HL-60/S4 treated with retinoic acid at 250 ng/mL for 4 days and 3 days (cell line): Measurements from ENCODE around the gene FN3KRP.

Experiments
- in situ Hi-C: fragments of 300-500 bp; cut with MboI; formaldehyde crosslinking; loops from 2 replicates; pipeline ENCODE4 v1.7.0; 2022; ENCODE audit warnings: low sequenced_read_pairs

The FN3KRP gene

DNA sequence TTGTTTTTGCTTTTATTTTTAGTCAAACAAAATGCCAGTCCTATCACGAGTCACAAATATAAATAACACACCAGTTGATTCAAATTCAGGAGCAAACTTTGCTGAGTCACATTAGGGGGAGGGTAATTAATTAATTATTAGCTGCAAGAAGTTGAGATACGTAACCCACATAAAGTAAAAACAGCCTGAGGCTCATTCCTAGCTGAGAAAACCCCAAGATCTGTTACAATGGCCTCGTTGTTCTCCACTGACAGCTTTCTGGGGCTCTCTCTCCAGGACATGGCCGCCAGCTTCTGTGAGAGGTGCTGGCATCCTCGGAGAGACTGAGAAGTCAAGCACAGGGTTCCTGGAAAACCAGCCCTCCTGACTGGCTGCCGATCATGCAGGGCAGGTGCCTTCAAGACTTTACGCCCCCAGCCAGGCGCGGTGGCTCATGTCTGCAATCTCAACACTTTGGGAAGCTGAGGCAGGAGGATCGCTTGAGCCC lies 29.1 kb upstream of the FN3KRP start:
- in situ Hi-C loops, result no loop called here

DNA sequence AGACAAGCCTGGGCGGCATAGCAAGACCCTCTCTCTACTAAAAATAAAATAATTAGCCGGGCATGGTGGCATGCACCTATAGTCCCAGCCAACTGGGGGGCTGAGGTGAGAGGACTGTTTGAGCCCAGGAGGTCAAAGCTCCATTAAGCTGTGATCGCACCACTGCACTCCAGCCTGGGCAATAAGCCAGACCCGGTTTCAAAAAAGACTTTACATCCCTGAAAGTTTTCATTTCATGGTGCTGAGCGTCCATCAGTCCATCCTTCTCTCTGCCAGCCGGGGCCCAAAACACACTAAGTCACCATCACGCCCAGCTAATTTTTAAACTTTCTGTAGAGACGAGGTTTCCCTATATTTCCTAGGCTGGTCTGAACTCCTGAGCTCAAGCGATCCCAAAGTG lies 28.6 kb upstream of the FN3KRP start:
- in situ Hi-C loops, result no loop called here

DNA sequence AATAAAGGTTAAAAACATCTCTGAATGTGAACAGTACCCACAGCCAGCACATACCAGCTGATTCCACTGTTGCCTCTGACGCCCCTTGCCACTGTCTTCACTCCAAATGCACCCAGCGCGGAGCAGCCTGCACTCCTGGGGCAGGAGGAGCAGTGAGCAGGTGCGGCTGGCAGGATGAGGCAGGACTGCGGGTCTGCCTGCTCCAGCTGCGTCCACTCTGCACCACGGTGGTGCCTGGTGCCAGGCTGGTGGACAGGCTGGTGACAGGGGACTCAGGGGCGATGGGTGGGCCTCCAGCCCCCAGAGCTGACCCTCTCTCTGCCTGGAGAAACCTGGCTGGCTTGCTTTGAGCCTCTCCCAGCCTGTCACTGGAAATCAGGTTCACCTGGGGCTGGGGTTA lies 27.4 kb upstream of the FN3KRP start:
- in situ Hi-C loops, result no loop called here

DNA sequence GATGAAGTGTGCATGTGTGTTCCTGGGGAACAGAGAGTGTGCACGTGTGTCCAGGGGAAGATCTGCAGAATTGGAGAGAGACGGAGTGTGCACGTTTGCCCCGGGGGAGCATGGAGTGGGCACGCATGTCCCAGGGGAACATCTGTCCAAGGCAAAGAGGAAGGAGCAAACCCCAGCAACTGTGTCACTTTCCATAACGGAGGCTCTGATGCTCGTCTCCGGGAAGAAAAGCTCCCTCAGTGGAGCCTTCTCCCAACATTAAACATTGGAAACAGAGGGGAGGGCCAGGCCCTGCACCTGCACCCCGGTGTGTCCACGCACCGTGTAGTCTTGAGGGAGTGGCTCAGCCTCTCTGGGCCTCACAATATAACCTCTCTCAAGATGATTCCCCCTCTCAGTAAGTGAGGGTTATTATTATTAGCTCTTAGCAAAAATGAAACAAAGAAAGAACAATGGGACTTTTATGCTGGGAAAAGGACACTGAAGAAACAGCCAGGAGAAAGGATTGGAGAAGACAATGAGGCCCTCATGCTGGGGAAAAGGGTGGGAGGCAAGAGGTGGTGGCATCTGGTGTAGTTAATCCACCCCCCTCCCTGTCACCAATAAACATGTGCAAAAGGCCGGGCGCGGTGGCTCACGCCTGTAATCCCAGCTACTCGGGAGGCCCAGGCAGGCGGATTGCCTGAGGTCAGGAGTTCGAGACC lies 25.6 kb upstream of the FN3KRP start:
- in situ Hi-C loops, result no loop called here

DNA sequence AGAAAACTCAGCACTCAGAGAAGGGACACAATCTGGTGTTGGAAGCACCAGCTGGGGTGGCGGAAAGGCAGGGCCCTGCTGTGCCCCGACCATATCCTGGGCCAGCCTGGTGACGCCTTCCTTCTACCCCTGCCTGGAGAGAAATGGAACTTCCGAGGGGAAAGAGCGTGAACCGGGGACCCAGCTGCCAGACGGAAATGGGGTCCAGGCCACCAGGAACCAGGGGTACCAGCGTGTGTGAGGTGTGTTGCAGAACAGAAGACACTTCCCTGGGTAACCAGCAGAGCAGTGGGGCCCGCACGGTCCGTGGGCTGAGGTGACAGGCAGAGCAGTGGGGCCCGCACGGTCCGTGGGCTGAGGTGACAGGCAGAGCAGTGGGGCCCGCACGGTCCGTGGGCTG lies 24.8 kb upstream of the FN3KRP start:
- in situ Hi-C loops, result no loop called here

DNA sequence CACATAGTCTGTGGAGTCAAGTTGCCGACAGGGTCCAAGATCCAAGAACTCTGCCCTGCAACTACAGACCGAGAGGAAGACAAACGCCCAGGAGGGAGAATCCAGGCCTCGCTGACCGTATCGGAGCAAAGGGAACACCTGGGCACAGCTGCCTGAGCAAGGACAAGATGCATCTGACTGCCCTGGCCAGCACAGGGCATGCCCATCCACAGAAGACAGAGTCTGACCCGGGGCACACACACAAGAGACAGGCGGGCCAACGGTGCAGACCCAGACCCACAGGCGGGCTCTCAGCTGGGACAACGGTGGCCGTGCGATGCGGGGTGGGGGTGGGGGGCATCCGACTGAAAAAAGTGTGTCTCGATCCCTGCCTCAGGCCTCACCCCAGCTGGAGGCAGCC lies 24.2 kb upstream of the FN3KRP start:
- in situ Hi-C loops, result no loop called here

DNA sequence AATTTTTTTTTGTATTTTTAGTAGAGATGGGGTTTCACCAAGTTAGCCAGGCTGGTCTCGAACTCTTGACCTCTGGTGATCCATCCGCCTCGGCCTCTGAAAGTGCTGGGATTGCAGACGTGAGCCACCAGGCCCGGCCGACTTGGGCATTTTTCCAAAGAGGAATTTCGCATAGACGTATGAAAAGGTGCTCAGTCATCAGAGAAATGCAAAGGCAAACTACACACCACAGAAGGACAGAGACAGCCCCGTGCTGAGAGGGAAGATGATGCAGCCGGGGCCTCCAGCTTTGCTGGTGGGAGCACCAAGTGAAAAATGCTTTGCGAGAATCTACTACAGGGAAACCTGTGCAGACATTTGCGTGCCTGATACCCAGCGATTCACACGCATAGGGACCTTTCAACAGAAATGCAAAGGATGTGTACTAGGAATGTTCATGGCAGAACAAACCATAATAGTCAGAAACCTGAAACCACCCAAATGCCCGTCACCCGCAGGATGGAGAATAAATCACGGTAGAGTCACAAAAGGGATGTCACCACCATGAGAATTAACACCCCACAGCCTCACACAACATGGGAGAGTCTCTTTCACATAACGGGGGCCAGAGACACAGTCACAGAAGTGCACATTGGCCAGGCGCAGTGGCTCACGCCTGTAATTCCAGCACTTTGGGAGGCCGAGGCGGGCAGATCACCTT lies 23.2 kb upstream of the FN3KRP start:
- in situ Hi-C loops, result no loop called here

DNA sequence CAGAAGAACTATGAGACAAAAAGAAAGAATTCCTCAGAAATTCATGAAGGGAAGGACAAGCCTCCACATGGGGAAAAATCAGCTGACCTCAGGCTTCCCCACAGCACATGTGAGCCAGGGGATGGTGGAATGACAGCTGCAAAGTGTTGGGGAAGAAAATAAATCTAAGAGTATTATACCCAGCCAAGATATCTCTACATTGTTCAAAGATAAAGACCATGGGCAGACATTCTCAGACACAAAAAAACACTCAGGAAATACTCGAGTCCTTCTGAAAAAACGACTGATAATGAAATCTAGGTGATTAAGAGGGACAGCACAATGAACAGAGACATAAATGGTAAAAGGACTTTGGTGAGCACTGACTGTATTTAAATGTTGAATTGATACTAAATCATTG lies 21.9 kb upstream of the FN3KRP start:
- in situ Hi-C loops, result no loop called here

DNA sequence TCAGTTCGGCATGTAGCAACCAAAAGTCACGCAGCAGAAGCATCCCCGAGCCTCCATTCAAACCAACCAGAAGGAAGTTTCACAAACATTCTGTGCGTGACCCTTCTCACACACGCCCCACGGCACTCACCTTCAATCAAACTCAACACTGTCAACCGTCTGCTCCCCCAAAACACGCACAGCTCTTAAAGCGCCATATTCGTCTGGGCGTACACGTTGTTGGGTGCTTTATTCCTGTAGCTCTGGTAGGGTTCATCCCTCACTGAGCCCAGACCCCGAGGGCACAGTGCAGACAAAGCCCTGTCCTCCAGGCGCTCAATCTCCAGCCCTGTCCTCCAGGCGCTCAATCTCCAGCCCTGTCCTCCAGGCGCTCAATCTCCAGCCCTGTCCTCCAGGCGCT lies 20.2 kb upstream of the FN3KRP start:
- in situ Hi-C loops, result no loop called here

DNA sequence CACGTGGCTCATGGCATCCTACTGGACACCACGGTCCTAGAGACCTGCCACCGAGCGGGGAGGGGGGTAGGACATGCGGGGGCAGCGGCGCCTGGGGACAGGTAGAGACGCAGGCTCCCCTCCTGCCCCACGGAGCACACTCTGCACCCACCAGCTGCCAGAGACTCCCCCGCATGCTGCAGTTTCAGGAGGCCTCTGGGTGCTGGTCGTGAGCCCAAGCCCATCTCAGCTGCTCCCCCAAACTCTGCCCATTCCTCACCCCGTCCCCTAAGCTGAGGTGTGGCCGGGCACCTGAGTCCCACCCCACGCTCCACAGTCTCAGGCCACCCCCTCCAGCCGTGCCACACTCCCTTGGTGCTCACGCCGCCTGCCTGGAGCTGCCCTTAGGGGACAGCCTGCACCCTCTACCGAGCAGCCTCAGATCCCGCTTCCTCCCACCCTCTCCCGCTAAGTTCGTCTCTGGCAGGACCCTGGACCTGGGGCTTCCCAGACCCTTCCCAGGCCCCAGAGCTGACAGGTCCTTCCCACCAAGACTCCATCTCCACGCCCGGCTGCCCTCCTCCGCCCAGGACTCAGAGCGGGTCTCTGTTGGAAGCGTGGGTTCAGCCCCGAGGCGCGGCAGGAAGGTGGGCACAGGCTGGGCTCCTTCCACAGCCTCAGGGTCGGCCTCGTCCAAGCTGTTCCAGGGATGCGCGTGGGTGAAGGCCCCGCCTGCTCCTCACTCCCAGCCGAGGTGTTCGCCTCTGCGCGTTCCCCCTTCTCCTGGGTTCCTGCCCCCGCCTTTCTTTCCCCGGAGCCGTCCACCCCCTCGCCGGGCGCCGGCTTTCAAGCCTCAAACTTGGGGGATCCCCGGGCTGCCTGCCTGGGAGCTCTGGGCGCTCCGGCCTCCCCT lies 19.3 kb upstream of the FN3KRP start:
- in situ Hi-C loops, result no loop called here

DNA sequence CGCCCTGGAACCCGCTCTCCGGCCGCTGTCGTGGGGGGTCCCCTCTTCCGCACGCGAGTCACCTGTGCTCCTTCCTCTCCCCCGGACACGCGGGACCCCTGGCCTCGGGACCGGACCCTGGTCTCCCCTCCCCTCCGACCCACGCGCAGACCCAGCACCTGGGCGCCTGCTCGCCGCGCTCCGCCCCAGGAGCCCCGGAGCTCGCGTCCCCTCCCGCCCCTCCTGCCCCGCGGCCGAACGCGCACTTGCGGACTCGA lies 18.8 kb upstream of the FN3KRP start:
- in situ Hi-C loops, result no loop called here

DNA sequence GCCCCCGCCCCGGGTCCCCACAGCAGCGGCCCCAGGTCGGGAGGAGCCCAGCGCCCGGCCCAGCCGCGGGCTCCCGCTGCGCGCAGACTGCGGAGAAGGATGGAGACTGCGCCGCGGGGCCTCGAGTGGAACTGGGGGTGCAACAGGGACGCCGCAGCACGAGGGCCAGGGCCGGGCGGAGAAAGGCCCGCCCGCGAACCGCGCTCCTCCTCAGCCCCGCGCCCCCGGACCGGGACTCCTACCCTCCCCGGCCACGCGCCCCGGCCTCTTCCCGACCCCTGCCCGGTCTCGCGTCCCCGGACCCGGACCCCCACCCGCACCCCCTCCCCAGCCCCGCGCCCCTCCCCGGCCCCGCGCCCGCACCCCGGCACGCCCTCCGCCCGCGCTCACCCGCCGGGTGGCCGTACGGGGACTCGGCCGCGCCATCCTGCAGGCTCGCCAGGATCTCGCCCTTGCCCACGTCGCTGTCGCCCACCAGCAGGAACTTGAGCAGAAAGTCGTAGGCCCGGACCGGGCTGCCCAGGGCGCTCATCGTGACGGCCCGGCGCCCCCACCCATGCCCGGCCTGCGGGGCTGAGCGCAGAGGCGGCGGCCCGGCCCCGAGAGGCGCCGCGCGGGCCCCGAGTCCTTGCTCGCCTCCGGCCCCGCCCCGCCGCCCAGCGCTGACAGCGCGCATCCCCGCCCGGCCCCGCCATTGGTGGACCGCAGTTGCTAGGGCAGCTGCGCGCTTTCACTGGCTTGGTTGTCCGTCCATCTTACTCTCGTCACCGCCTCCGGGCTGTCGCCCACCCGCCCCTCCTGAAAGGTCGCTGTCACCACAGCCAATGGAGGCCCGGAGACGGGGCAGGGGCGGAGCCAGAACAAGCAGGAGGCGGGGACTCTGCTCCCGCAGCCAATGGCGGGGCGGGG lies 18.2 kb upstream of the FN3KRP start, which contains the start of gene RAB40B:
TSS of gene RAB40B (minus strand) at position 634 of the 909 bp plus-strand sequence. CDS start at position 532, 102 bp downstream.
- in situ Hi-C loops, result no loop called here

DNA sequence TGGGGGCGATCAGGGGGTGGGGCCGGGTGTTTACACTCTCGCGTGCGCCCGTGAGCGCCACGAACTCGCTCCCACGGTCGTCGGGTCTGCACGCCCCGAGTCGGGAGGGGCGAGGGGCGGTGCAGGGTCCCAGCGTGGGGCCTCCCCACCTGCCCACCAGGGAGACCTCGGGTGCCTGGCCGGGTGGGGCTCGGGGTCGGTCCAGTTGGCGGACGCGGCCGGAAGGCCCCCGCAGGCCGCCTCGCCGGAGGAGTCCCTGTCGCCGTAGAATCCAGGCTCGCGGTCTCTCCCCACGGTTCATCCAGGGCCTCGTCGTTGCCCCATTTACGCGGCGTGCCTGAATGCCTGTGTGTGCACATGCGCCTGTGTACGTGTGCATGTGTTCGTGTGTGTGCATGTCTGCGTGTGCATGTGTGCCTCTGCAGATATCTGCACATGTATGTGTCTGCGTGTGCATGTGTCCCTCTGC lies 17.5 kb upstream of the FN3KRP start:
- in situ Hi-C loops, result no loop called here

DNA sequence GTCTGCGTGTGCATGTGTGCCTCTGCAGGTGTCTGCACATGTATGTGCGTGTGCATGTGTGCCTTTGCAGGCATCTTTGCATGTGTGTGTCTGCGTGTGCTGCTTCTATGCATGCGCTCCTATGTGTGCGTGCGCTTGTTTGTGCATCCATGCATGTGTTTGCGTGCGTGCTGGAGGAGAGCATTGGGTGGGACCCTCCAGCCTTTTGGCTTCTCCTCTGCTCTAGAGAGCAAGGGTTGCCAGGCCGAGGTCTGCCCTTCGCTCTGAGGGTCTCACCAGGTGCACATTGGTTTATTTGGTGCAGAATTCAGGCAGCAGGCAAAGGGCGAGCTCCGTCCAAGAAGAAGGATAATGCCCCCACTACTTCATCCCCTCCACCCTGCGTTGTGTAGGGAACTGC lies 17.0 kb upstream of the FN3KRP start:
- in situ Hi-C loops, result no loop called here

DNA sequence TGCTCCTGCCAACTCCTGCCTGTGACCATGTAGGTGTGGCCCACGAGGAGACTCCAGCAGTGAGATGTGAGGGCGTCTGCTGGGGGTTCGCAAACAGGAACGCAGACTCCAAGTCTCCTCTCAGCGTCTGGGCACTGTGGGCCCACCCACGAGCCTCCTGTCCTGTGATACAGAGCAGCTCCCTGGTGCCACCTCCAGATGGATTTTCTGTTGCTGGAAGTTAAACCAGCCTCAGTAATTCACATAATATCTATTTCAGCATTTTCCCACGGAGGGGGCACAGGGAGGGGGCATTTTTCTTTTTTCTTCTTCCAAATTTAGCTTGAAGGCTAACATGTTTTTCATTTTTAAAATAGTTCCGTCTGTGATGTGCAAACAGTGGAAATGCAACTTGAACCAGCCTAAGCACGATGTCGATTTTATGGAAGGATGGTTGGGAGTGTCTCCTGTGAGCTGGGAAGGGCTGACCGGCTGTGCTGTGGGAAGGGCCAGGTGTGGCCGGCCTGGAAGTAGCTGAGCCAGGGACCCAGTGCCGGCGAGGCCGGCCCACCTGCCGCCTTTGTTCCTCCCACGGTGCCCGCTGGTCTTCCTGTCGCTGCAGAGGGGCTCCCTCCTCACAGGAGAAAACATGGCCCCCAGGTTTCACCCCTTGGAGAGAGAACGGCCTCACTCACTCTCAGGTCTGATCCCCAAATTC lies 14.1 kb upstream of the FN3KRP start:
- in situ Hi-C loops, result no loop called here

DNA sequence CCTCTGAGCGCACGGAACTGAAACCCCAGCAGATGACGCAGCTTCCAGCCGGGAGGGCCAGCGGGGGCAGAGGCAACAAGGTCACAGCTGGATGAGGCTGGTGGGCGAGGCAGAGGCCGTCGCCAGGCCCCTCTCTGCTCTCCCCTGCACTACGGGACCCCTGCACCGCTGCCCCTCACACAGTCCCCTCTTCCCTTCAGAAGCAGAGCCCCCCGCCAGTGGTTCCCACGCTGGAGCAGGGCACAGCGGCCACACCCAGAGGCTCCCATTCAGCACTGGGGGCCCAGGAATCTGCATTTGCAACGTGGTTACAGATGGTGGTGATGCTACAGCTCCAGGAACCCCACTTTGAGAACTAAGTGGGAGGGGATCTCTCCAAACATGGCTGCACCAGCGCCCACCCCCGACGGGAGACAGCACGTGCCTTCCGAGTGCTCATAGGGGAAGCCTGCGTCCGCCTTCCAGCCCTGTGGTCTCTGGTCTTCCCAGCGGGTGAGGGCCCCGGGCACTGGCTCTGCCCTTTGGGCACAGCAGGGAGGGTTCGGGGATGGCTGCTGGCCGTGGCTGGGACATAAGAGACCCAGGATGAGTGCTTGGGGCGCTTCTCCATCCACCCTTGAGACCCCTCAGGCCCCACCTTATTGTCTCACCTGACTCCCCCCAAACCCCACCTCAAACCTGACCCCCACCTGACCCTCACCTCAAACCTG lies 13.3 kb upstream of the FN3KRP start:
- in situ Hi-C loops, result no loop called here

DNA sequence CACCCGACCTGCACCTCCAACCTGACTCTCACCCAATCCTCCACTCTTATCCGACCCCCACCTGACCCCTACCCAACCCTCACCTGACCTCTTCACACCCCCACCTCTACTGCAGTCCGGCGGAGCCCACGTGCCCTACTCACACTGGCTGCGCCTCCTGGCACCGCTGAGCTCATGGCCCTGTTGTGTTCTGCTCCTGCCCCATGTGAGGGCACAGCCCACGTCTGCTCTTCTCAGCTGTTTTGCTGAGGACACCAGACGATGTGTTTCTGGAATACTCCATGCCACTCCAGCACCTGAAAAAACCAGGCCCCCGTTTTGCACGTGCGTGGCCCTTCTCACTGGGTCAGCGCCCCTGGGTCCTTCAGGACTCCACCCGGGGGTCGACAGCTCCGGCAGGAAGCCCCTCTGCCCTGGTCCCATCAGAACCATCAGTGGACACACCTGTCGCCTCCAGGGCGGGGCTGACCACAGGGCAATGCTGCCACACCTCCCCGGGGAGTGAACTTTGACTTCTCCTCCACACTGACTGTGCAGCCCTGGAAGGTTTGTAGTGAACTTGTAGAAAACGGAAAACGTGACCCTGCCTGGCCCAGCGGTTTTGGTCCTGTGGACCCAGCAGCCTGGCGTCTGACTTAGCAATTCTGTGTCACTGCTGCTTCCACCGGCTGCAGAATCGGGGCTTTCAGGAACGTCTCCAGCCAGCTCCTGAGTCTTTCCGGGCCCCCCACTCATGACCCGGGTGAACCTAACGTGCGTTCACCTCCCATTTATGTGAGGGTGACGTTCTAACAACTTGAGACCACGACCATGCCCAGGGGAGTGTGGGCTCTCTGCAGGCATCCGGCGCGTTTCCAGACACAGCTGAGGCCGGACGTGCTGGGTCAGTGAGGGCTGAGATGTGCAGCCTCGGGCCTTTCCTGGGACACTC lies 12.3 kb upstream of the FN3KRP start:
- in situ Hi-C loops, result no loop called here

DNA sequence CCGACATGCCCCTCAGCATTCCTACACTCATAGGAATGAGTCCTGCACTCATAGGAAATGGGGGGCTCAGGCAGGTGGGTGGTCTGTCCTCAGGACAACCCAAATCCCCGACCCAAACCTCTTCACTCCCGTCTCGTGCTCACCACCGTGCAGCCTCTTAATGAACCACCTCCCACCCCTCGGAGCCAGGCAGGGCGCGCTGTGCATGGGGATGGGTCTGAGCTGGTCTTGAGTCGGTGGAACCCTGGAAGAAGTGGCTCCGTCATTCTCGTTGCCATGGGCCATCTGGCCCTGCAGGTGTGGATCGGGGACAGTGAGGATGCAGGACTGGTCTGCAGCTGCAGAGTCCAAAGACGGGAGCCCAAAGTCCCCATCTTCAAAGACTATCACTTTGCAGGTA lies 11.6 kb upstream of the FN3KRP start:
- in situ Hi-C loops, result no loop called here
